Transverse colon (tissue), 4 donors: ENCODE data around the gene RAB30. TPM values are rescaled to one million over a fixed set of nuclear protein-coding genes. Genes with fewer than 3 reads are reported as not detected.

ENCODE experiments used
- DNase-seq: peaks from one replicate; pipeline ENCODE4 v3.0.0-alpha.2; 2019
- H3K27ac ChIP-seq, 4 donors: fragments of 200-600 bp; sonication (generic); 2 replicates each; pipeline ENCODE4 v1.5.1; 2016 to 2018; ENCODE audit warnings: inconsistent platforms in 4 of 4
- H3K27me3 ChIP-seq: fragments of 200-600 bp; sonication (generic); 2 replicates; pipeline ENCODE4 v1.5.1; 2017; ENCODE audit warnings: inconsistent platforms
- H3K36me3 ChIP-seq, 4 donors: fragments of 200-600 bp; sonication (generic); 2 replicates each; pipeline ENCODE4 v1.5.1; 2017 to 2019; ENCODE audit warnings: inconsistent platforms in 4 of 4
- H3K4me1 ChIP-seq, 4 donors: fragments of 200-600 bp; sonication (generic); 2 replicates each; pipeline ENCODE4 v1.5.1; 2017 to 2020; ENCODE audit warnings: inconsistent platforms in 4 of 4
- H3K4me3 ChIP-seq, 4 donors: fragments of 200-600 bp; sonication (generic); 1 replicate in 1 of 4; 2 replicates in 3 of 4; pipeline versions ENCODE4 v1.5.1 to v1.6.1; 2017 to 2019; ENCODE audit warnings: inconsistent platforms in 4 of 4
- H3K9me3 ChIP-seq, 2 donors: fragments of 200-600 bp; sonication (generic); 2 replicates each; pipeline ENCODE4 v1.5.1; 2017 to 2019; ENCODE audit warnings: inconsistent platforms in 2 of 2
- EP300 ChIP-seq: sonication (generic); formaldehyde crosslinking; IDR thresholded peaks from one replicate; pipeline ENCODE4 v1.6.1; 2017; ENCODE audit warnings: antibody characterized with exemption, low read depth
- POLR2A ChIP-seq: fragments of 450-650 bp; IDR thresholded peaks from one replicate; pipeline ENCODE4 v1.6.1; 2016; ENCODE audit warnings: antibody characterized with exemption, mild to moderate bottlenecking, moderate library complexity
- POLR2AphosphoS5 ChIP-seq, 3 donors: sonication (generic); formaldehyde crosslinking; IDR thresholded peaks; one replicate each; pipeline ENCODE4 v1.6.1; 2016; ENCODE audit warnings: antibody characterized with exemption in 3 of 3
- WGBS, 2 donors: methylation state at CpG; one replicate each; pipeline ENCODE4 v1.1.5; 2018; ENCODE audit warnings: low coverage in 1 of 2; 5-methylcytosine and 5-hydroxymethylcytosine counted together
- in situ Hi-C, 4 donors: fragments of 200-750 bp; cut with MboI; loops; one replicate each; pipeline versions ENCODE4 v1.15.0 to v1.15.1; 2017; ENCODE audit warnings: low sequenced_read_pairs in 3 of 4, low pct_ligation_motif_present in 1 of 4, low pct_unique_long_range_greater_than_20kb in 1 of 4
- intact Hi-C: fragments of 100-400 bp; cut with DNase I; formaldehyde crosslinking; loops from one replicate; pipeline ENCODE4 v1.15.1; 2023; ENCODE audit warnings: low total_unique reads
- total RNA-seq, 4 donors: library from RNA; depleted of rRNA; stranded (reverse); fragments of >200 nt; gene quantifications; one replicate each; pipeline ENCODE4 v1.1.0, GENCODE V29; 2016
- TF ChIP-seq, protein P1 (sequence below), 5 experiments: fragments of 200-600 bp in 3 of 5; fragments of 450-650 bp in 2 of 5; sonication (generic) in 3 of 5; IDR thresholded peaks; 1 replicate in 2 of 5; 2 replicates in 3 of 5; pipeline ENCODE4 v1.5.1; 2016 to 2017; ENCODE audit warnings: antibody characterized with exemption in 5 of 5, inconsistent platforms in 3 of 5, mild to moderate bottlenecking in 2 of 5, moderate library complexity in 1 of 5

Gene RAB30, protein sequence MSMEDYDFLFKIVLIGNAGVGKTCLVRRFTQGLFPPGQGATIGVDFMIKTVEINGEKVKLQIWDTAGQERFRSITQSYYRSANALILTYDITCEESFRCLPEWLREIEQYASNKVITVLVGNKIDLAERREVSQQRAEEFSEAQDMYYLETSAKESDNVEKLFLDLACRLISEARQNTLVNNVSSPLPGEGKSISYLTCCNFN
- 10 to 100 TPM in 3 of 4 donors, 1 to 10 TPM in 1; 2.2 to 29.9 (median 14.5) TPM for total RNA-seq

GRCh38 chr11:83071567-83072349 is at the start of gene RAB30:
TSS of gene RAB30 (minus strand) at chr11:83071897. CDS start at chr11:82997316, 74,581 bp downstream.
- no peaks in the 10 kb centered on the region for H3K36me3 ChIP-seq
- in situ Hi-C loops (loop anchor here in 2 of 4 donors (10.0 kb wide), 2 partner anchors 83 to 113 kb away; partner anchors contain the start of gene PCF11 (in 1 of the 2)), intact Hi-C loops (loop anchor here (5.0 kb wide), 1 partner anchor 86 kb away; the partner anchor contains the start of gene PCF11)

GRCh38 chr11:83120327-83120726 is 48.6 kb upstream of the RAB30 start:
- intact Hi-C loops: no loop called here
- no peak for DNase-seq

More at GRCh38 chr11:83071567-83072349, at the start of gene RAB30:
- TF ChIP-seq, protein P1, sequence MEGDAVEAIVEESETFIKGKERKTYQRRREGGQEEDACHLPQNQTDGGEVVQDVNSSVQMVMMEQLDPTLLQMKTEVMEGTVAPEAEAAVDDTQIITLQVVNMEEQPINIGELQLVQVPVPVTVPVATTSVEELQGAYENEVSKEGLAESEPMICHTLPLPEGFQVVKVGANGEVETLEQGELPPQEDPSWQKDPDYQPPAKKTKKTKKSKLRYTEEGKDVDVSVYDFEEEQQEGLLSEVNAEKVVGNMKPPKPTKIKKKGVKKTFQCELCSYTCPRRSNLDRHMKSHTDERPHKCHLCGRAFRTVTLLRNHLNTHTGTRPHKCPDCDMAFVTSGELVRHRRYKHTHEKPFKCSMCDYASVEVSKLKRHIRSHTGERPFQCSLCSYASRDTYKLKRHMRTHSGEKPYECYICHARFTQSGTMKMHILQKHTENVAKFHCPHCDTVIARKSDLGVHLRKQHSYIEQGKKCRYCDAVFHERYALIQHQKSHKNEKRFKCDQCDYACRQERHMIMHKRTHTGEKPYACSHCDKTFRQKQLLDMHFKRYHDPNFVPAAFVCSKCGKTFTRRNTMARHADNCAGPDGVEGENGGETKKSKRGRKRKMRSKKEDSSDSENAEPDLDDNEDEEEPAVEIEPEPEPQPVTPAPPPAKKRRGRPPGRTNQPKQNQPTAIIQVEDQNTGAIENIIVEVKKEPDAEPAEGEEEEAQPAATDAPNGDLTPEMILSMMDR (IDR thresholded peaks at IDR 0.05): peak in 1 of 5 experiments; percentile 11
- TF ChIP-seq POLR2AphosphoS5 (IDR thresholded peaks at IDR 0.05): peak; percentile 98 to 99 (median 98)
- no peak for TF ChIP-seq EP300
- peak; percentile 96 for TF ChIP-seq POLR2A
- H3K27ac ChIP-seq: peak within 1 kb of the TSS; percentile 90 to 96 (median 95)
- H3K4me1 ChIP-seq: peaks cover 13 to 49% (median 32%) of the 10 kb centered on the region in 4 donors
- peak within 1 kb of the TSS; percentile 66 to 84 (median 80) for H3K4me3 ChIP-seq
- no peaks in the 10 kb centered on the region for H3K9me3 ChIP-seq
- no peaks in the 10 kb centered on the region for H3K27me3 ChIP-seq
- WGBS, 2 donors: 0% methylated on average over 34 of the region's 35 CpGs; no CpG with 5 or more reads in 1 of the 2 donors
- DNase-seq: peak; percentile 97

GRCh38 chr11:83119216-83119615 is 47.5 kb upstream of the RAB30 start:
- TF ChIP-seq POLR2A (no peak), EP300 (no peak), POLR2AphosphoS5 (IDR thresholded peaks at IDR 0.05) (no peak)
- TF ChIP-seq, protein P1 (IDR thresholded peaks at IDR 0.05): no peak
- intact Hi-C loops: no loop called here
- Histone ChIP-seq H3K27me3 (no peaks in the 10 kb centered on the region), H3K4me1 (peaks cover 4 to 29% (median 5%) of the 10 kb centered on the region in 4 donors), H3K27ac (peak overlapping the region in 1 of 4 donors; percentile 21), H3K36me3 (no peaks in the 10 kb centered on the region), H3K4me3 (no peak overlapping the region), H3K9me3 (no peaks in the 10 kb centered on the region)
- DNase-seq: no peak
- WGBS, 2 donors: 50 to 61% methylated on average over 3 of the region's 3 CpGs
- in situ Hi-C loops: no loop called here

More at GRCh38 chr11:83120327-83120726, 48.6 kb upstream of the RAB30 start:
- no peak overlapping the region for H3K4me3 ChIP-seq
- H3K27ac ChIP-seq: no peak overlapping the region
- in situ Hi-C loops: no loop called here
- H3K27me3 ChIP-seq: no peaks in the 10 kb centered on the region
- TF ChIP-seq POLR2AphosphoS5 (IDR thresholded peaks at IDR 0.05) (no peak), EP300 (no peak), POLR2A (no peak)
- TF ChIP-seq, protein P1 (IDR thresholded peaks at IDR 0.05): no peak
- no peaks in the 10 kb centered on the region for H3K9me3 ChIP-seq
- peaks cover 4 to 29% (median 5%) of the 10 kb centered on the region in 4 donors for H3K4me1 ChIP-seq
- H3K36me3 ChIP-seq: no peaks in the 10 kb centered on the region

DNA sequence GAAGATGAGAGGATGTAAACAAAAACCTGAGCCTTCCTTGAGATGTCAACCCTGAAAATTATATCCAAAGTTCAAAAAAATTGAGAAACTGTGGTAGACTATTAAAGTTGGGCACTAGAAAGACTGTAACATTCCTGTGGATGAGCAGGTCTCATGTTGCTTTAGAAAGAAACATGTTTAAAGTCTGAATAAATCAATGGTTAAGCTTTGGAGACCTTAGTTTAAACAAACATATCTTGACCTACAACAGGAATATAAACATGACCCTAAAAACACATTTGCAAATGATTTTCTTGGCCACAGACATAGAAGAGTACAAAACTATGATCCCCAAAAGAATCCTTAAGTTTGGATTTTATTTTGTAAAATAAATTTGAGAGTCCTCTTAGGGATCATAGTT is 47.1 kb upstream of the RAB30 start:
- TF ChIP-seq POLR2A: no peak
- TF ChIP-seq EP300: no peak
- TF ChIP-seq, protein P1 (IDR thresholded peaks at IDR 0.05): no peak
- TF ChIP-seq POLR2AphosphoS5 (IDR thresholded peaks at IDR 0.05): no peak
- H3K9me3 ChIP-seq: no peaks in the 10 kb centered on the region
- H3K27ac ChIP-seq: peak overlapping the region in 1 of 4 donors; percentile 21
- intact Hi-C loops (no loop called here), in situ Hi-C loops (no loop called here)
- peaks cover 4 to 29% (median 5%) of the 10 kb centered on the region in 4 donors for H3K4me1 ChIP-seq
- DNase-seq: no peak
- no peak overlapping the region for H3K4me3 ChIP-seq
- H3K36me3 ChIP-seq: no peaks in the 10 kb centered on the region
- H3K27me3 ChIP-seq: no peaks in the 10 kb centered on the region
